GM23338 (cell line): ENCODE measurements around the gene ZNF496. TPM values are rescaled to one million over a fixed set of nuclear protein-coding genes. Genes with fewer than 3 reads are reported as not detected.

Source experiments
- ATAC-seq: fragments of 200-7000 bp; cut with Tn5 transposase; 3 replicates; pipeline ENCODE4 v1.9.1; 2020
- DNase-seq: peaks from one replicate; pipeline ENCODE4 v3.0.0-alpha.2; 2015; ENCODE audit warnings: low spot score
- H2AFZ ChIP-seq: fragments of 200-600 bp; sonication (generic); 2 replicates; pipeline ENCODE4 v1.8.0; 2016; ENCODE audit warnings: antibody characterized with exemption, mild to moderate bottlenecking, moderate library complexity
- H3F3A ChIP-seq: fragments of 200-600 bp; sonication (generic); replicated peaks from 2 replicates; pipeline ENCODE4 v1.8.0; 2017; ENCODE audit warnings: antibody characterized with exemption, mixed run types, low read depth
- H3K27ac ChIP-seq: fragments of 200-600 bp; sonication (generic); 2 replicates; pipeline ENCODE4 v1.6.1; 2016; ENCODE audit warnings: low read depth
- H3K27me3 ChIP-seq: fragments of 200-600 bp; sonication (generic); 2 replicates; pipeline ENCODE4 v1.8.0; 2016; ENCODE audit warnings: mild to moderate bottlenecking, mixed run types, moderate library complexity; ENCODE audit not compliant: insufficient read depth
- H3K36me3 ChIP-seq: fragments of 200-600 bp; sonication (generic); 2 replicates; pipeline ENCODE4 v1.8.0; 2016; ENCODE audit warnings: mild to moderate bottlenecking; ENCODE audit not compliant: insufficient read depth
- H3K4me1 ChIP-seq: fragments of 200-600 bp; sonication (generic); 2 replicates; pipeline ENCODE4 v1.8.0; 2016; ENCODE audit warnings: mild to moderate bottlenecking, moderate library complexity; ENCODE audit not compliant: insufficient read depth
- H3K4me2 ChIP-seq: fragments of 200-600 bp; sonication (generic); 2 replicates; pipeline ENCODE4 v1.7.1; 2017; ENCODE audit warnings: mixed run types
- H3K4me3 ChIP-seq: fragments of 200-600 bp; sonication (generic); 2 replicates; pipeline ENCODE4 v1.6.1; 2016; ENCODE audit warnings: mixed run types
- H3K79me2 ChIP-seq: fragments of 200-600 bp; sonication (generic); replicated peaks from 2 replicates; pipeline ENCODE4 v1.8.0; 2017; ENCODE audit warnings: mild to moderate bottlenecking; ENCODE audit not compliant: insufficient read depth
- H3K9me2 ChIP-seq: fragments of 200-600 bp; sonication (generic); 2 replicates; pipeline ENCODE4 v1.8.0; 2017; ENCODE audit not compliant: insufficient read depth
- H4K20me1 ChIP-seq: fragments of 200-600 bp; sonication (generic); replicated peaks from 2 replicates; pipeline ENCODE4 v1.8.0; 2017; ENCODE audit warnings: mild to moderate bottlenecking; ENCODE audit not compliant: insufficient read depth
- H3K27ac Mint-ChIP-seq: 2 replicates; pipeline ENCODE4 v1.8.0; 2020; ENCODE audit warnings: inconsistent platforms, mild to moderate bottlenecking, moderate library complexity, mixed read lengths
- H3K27me3 Mint-ChIP-seq: 3 replicates; pipeline ENCODE4 v1.8.0; 2022; ENCODE audit warnings: low read depth, mild to moderate bottlenecking, moderate library complexity, mixed read lengths, inconsistent platforms; ENCODE audit not compliant: insufficient read depth, poor library complexity
- H3K36me3 Mint-ChIP-seq: 3 replicates; pipeline ENCODE4 v1.8.0; 2021; ENCODE audit warnings: low read depth, mild to moderate bottlenecking, inconsistent platforms, moderate library complexity, mixed read lengths
- H3K4me1 Mint-ChIP-seq: 3 replicates; pipeline ENCODE4 v1.8.0; 2020; ENCODE audit warnings: mild to moderate bottlenecking, inconsistent platforms, mixed read lengths
- H3K4me3 Mint-ChIP-seq: 3 replicates; pipeline ENCODE4 v1.8.0; 2021; ENCODE audit warnings: moderate library complexity, mild to moderate bottlenecking, inconsistent platforms, mixed read lengths
- H3K9me3 Mint-ChIP-seq: 3 replicates; pipeline ENCODE4 v1.8.0; 2020; ENCODE audit warnings: moderate library complexity, mild to moderate bottlenecking, inconsistent platforms, mixed read lengths
- CREB1 ChIP-seq: fragments of 250-450 bp; sonication (Bioruptor Pico); IDR thresholded peaks from 2 replicates; pipeline ENCODE4 v1.5.0; 2020; ENCODE audit warnings: low read depth, mild to moderate bottlenecking, moderate library complexity
- ETS1 ChIP-seq: IDR thresholded peaks from 2 replicates; pipeline ENCODE4 v1.6.1; 2016; ENCODE audit warnings: antibody characterized with exemption
- EZH2 ChIP-seq: fragments of 200-600 bp; sonication (generic); IDR thresholded peaks from one replicate; pipeline ENCODE4 v1.8.0; 2017; ENCODE audit warnings: antibody characterized with exemption, mild to moderate bottlenecking, low read depth; ENCODE audit not compliant: unreplicated experiment
- EZH2phosphoT487 ChIP-seq: fragments of 200-600 bp; sonication (generic); IDR thresholded peaks from one replicate; pipeline ENCODE4 v1.8.1; 2018; ENCODE audit warnings: antibody characterized with exemption; ENCODE audit not compliant: unreplicated experiment
- JUNB ChIP-seq: IDR thresholded peaks from one replicate; pipeline ENCODE4 v1.6.1; 2016; ENCODE audit warnings: antibody characterized with exemption; ENCODE audit not compliant: unreplicated experiment
- NANOG ChIP-seq: IDR thresholded peaks from 2 replicates; pipeline ENCODE4 v1.6.1; 2016; ENCODE audit warnings: antibody characterized with exemption, borderline replicate concordance
- POLR2AphosphoS5 ChIP-seq: IDR thresholded peaks from 2 replicates; pipeline ENCODE4 v1.6.1; 2016; ENCODE audit warnings: antibody characterized with exemption, low read depth
- STAT1 ChIP-seq: IDR thresholded peaks from one replicate; pipeline ENCODE4 v1.6.1; 2016; ENCODE audit warnings: antibody characterized with exemption; ENCODE audit not compliant: unreplicated experiment
- ZNF114 ChIP-seq: fragments of 250-450 bp; sonication (Bioruptor Pico); IDR thresholded peaks from 2 replicates; pipeline ENCODE4 v1.5.0; 2020; ENCODE audit warnings: mild to moderate bottlenecking, moderate library complexity
- ZNF331 ChIP-seq: fragments of 250-450 bp; sonication (Bioruptor Pico); IDR thresholded peaks from 2 replicates; pipeline ENCODE4 v1.5.0; 2020; ENCODE audit warnings: low read depth, mild to moderate bottlenecking, moderate library complexity
- polyA plus RNA-seq: library from polyadenylated mRNA; unstranded; fragments of >200 nt; fragmentation: Nextera tagmentation; extraction: Ambion mirVana; gene quantifications from 2 replicates; pipeline ENCODE4 v1.2.1, GENCODE V29; 2016
- total RNA-seq: library from RNA; depleted of rRNA; stranded (reverse); fragments of >200 nt; shearing (Covaris generic); gene quantifications from 2 replicates; pipeline ENCODE4 v1.2.3, GENCODE V29; 2014
- TF ChIP-seq, protein P1 (sequence below): fragments of 250-450 bp; sonication (Bioruptor Pico); IDR thresholded peaks from 2 replicates; pipeline ENCODE4 v1.5.0; 2020; ENCODE audit warnings: mild to moderate bottlenecking, moderate library complexity
- TF ChIP-seq, protein P2 (sequence below): IDR thresholded peaks from one replicate; pipeline ENCODE4 v1.6.1; 2018; ENCODE audit warnings: antibody characterized with exemption; ENCODE audit not compliant: unreplicated experiment
- TF ChIP-seq, protein P3 (sequence below), 2 experiments: fragments of 200-600 bp in 1 of 2; sonication (generic) in 1 of 2; conservative IDR thresholded peaks; 2 replicates each; pipeline versions ENCODE4 v1.5.1 to v1.6.1; 2016 to 2017; ENCODE audit warnings: antibody characterized with exemption in 2 of 2, low read depth in 2 of 2, mild to moderate bottlenecking in 2 of 2, moderate library complexity in 1 of 2

The ZNF496 gene
- total and polyA plus RNA-seq, 2 experiments from 2014 or later: 22.0 to 127 TPM

GRCh38 chr1:247273013-247273412, 58.7 kb downstream of the ZNF496 start:
- no peaks in the 10 kb centered on the region for H3K4me1 Mint-ChIP-seq
- no peaks in the 10 kb centered on the region for H3K27me3 ChIP-seq
- H3K27ac Mint-ChIP-seq: no peak overlapping the region
- peaks cover 27% of the 10 kb centered on the region for H3K9me3 Mint-ChIP-seq
- DNase-seq (no peak), ATAC-seq (peak; percentile 55)
- H3K79me2 ChIP-seq: no peaks in the 10 kb centered on the region
- TF ChIP-seq NANOG: no peak
- TF ChIP-seq, protein P1, sequence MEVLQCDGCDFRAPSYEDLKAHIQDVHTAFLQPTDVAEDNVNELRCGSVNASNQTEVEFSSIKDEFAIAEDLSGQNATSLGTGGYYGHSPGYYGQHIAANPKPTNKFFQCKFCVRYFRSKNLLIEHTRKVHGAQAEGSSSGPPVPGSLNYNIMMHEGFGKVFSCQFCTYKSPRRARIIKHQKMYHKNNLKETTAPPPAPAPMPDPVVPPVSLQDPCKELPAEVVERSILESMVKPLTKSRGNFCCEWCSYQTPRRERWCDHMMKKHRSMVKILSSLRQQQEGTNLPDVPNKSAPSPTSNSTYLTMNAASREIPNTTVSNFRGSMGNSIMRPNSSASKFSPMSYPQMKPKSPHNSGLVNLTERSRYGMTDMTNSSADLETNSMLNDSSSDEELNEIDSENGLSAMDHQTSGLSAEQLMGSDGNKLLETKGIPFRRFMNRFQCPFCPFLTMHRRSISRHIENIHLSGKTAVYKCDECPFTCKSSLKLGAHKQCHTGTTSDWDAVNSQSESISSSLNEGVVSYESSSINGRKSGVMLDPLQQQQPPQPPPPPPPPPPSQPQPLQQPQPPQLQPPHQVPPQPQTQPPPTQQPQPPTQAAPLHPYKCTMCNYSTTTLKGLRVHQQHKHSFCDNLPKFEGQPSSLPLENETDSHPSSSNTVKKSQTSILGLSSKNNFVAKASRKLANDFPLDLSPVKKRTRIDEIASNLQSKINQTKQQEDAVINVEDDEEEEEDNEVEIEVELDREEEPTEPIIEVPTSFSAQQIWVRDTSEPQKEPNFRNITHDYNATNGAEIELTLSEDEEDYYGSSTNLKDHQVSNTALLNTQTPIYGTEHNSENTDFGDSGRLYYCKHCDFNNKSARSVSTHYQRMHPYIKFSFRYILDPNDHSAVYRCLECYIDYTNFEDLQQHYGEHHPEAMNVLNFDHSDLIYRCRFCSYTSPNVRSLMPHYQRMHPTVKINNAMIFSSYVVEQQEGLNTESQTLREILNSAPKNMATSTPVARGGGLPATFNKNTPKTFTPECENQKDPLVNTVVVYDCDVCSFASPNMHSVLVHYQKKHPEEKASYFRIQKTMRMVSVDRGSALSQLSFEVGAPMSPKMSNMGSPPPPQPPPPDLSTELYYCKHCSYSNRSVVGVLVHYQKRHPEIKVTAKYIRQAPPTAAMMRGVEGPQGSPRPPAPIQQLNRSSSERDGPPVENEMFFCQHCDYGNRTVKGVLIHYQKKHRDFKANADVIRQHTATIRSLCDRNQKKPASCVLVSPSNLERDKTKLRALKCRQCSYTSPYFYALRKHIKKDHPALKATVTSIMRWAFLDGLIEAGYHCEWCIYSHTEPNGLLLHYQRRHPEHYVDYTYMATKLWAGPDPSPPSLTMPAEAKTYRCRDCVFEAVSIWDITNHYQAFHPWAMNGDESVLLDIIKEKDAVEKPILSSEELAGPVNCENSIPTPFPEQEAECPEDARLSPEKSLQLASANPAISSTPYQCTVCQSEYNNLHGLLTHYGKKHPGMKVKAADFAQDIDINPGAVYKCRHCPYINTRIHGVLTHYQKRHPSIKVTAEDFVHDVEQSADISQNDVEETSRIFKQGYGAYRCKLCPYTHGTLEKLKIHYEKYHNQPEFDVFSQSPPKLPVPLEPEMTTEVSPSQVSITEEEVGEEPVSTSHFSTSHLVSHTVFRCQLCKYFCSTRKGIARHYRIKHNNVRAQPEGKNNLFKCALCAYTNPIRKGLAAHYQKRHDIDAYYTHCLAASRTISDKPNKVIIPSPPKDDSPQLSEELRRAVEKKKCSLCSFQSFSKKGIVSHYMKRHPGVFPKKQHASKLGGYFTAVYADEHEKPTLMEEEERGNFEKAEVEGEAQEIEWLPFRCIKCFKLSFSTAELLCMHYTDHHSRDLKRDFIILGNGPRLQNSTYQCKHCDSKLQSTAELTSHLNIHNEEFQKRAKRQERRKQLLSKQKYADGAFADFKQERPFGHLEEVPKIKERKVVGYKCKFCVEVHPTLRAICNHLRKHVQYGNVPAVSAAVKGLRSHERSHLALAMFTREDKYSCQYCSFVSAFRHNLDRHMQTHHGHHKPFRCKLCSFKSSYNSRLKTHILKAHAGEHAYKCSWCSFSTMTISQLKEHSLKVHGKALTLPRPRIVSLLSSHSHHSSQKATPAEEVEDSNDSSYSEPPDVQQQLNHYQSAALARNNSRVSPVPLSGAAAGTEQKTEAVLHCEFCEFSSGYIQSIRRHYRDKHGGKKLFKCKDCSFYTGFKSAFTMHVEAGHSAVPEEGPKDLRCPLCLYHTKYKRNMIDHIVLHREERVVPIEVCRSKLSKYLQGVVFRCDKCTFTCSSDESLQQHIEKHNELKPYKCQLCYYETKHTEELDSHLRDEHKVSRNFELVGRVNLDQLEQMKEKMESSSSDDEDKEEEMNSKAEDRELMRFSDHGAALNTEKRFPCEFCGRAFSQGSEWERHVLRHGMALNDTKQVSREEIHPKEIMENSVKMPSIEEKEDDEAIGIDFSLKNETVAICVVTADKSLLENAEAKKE (CRISPR knock-in tag): no peak
- TF ChIP-seq EZH2: no peak
- TF ChIP-seq ZNF331 (CRISPR knock-in tag): no peak
- TF ChIP-seq, protein P2, sequence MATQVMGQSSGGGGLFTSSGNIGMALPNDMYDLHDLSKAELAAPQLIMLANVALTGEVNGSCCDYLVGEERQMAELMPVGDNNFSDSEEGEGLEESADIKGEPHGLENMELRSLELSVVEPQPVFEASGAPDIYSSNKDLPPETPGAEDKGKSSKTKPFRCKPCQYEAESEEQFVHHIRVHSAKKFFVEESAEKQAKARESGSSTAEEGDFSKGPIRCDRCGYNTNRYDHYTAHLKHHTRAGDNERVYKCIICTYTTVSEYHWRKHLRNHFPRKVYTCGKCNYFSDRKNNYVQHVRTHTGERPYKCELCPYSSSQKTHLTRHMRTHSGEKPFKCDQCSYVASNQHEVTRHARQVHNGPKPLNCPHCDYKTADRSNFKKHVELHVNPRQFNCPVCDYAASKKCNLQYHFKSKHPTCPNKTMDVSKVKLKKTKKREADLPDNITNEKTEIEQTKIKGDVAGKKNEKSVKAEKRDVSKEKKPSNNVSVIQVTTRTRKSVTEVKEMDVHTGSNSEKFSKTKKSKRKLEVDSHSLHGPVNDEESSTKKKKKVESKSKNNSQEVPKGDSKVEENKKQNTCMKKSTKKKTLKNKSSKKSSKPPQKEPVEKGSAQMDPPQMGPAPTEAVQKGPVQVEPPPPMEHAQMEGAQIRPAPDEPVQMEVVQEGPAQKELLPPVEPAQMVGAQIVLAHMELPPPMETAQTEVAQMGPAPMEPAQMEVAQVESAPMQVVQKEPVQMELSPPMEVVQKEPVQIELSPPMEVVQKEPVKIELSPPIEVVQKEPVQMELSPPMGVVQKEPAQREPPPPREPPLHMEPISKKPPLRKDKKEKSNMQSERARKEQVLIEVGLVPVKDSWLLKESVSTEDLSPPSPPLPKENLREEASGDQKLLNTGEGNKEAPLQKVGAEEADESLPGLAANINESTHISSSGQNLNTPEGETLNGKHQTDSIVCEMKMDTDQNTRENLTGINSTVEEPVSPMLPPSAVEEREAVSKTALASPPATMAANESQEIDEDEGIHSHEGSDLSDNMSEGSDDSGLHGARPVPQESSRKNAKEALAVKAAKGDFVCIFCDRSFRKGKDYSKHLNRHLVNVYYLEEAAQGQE: no peak
- TF ChIP-seq, protein P3, sequence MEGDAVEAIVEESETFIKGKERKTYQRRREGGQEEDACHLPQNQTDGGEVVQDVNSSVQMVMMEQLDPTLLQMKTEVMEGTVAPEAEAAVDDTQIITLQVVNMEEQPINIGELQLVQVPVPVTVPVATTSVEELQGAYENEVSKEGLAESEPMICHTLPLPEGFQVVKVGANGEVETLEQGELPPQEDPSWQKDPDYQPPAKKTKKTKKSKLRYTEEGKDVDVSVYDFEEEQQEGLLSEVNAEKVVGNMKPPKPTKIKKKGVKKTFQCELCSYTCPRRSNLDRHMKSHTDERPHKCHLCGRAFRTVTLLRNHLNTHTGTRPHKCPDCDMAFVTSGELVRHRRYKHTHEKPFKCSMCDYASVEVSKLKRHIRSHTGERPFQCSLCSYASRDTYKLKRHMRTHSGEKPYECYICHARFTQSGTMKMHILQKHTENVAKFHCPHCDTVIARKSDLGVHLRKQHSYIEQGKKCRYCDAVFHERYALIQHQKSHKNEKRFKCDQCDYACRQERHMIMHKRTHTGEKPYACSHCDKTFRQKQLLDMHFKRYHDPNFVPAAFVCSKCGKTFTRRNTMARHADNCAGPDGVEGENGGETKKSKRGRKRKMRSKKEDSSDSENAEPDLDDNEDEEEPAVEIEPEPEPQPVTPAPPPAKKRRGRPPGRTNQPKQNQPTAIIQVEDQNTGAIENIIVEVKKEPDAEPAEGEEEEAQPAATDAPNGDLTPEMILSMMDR (conservative IDR thresholded peaks at IDR 0.05; ENCODE audit: low read depth in 2 of 2): no peak
- no peak for TF ChIP-seq ZNF114 (CRISPR knock-in tag)
- TF ChIP-seq EZH2phosphoT487: no peak
- TF ChIP-seq JUNB: no peak
- no peak for TF ChIP-seq ETS1
- TF ChIP-seq STAT1: no peak
- no peak for TF ChIP-seq CREB1
- no peak for TF ChIP-seq POLR2AphosphoS5
- H3K4me2 ChIP-seq: no peak overlapping the region
- H3K4me3 Mint-ChIP-seq: no peak overlapping the region
- no peak overlapping the region for H3K4me3 ChIP-seq
- H3K27ac ChIP-seq: no peak overlapping the region
- H3K36me3 Mint-ChIP-seq: peaks cover 18% of the 10 kb centered on the region; the same call in 2 of the 3 replicates
- H3F3A ChIP-seq: no peaks in the 10 kb centered on the region
- H3K36me3 ChIP-seq: no peaks in the 10 kb centered on the region
- H2AFZ ChIP-seq: peak overlapping the region; percentile 72; the same call in 1 of the 2 replicates
- H3K4me1 ChIP-seq: no peaks in the 10 kb centered on the region
- H3K9me2 ChIP-seq: no peaks in the 10 kb centered on the region
- H4K20me1 ChIP-seq: no peaks in the 10 kb centered on the region
- H3K27me3 Mint-ChIP-seq: peaks cover 1% of the 10 kb centered on the region
